SK-N-SH treated with all-trans-retinoic acid at 6 μM for 48 hours (cell line): ENCODE data around the gene FKBP4.

Experiments
- ATAC-seq: fragments of 200-7000 bp; cut with Tn5 transposase; 3 replicates; pipeline ENCODE4 v1.9.1; 2020; ENCODE audit warnings: mild to moderate bottlenecking, moderate library complexity
- ARNTL ChIP-seq: fragments of 450-650 bp; formaldehyde crosslinking; IDR thresholded peaks from 2 replicates; pipeline ENCODE4 v1.5.0; 2020; ENCODE audit warnings: low read depth, mild to moderate bottlenecking, moderate library complexity, borderline replicate concordance
- BACH2 ChIP-seq: fragments of 250-450 bp; sonication (Bioruptor Pico); IDR thresholded peaks from 2 replicates; pipeline ENCODE4 v1.9.0; 2021; ENCODE audit warnings: mild to moderate bottlenecking, borderline replicate concordance
- CREB5 ChIP-seq: fragments of 250-450 bp; sonication (Bioruptor Pico); IDR thresholded peaks from 2 replicates; pipeline ENCODE4 v1.5.1; 2020; ENCODE audit warnings: low read depth, mild to moderate bottlenecking, moderate library complexity
- CSDC2 ChIP-seq: fragments of 250-450 bp; sonication (Bioruptor Pico); IDR thresholded peaks from 2 replicates; pipeline ENCODE4 v1.5.0; 2020; ENCODE audit warnings: mild to moderate bottlenecking, moderate library complexity
- ESRRG ChIP-seq: fragments of 250-450 bp; sonication (Bioruptor Pico); IDR thresholded peaks from 2 replicates; pipeline ENCODE4 v1.6.1; 2021; ENCODE audit warnings: mild to moderate bottlenecking
- GLIS3 ChIP-seq: fragments of 250-450 bp; sonication (Bioruptor Pico); IDR thresholded peaks from 2 replicates; pipeline ENCODE4 v1.5.0; 2020; ENCODE audit warnings: mild to moderate bottlenecking, moderate library complexity
- ISL1 ChIP-seq: fragments of 250-450 bp; sonication (Bioruptor Pico); IDR thresholded peaks from 2 replicates; pipeline ENCODE4 v2.1.2; 2022; ENCODE audit warnings: mild to moderate bottlenecking, moderate library complexity
- PATZ1 ChIP-seq: fragments of 250-450 bp; sonication (Bioruptor Pico); IDR thresholded peaks from 2 replicates; pipeline ENCODE4 v1.8.0; 2020; ENCODE audit warnings: mild to moderate bottlenecking, moderate library complexity, borderline replicate concordance
- RARB ChIP-seq: fragments of 250-450 bp; sonication (Bioruptor Pico); IDR thresholded peaks from 2 replicates; pipeline ENCODE4 v1.8.0; 2021; ENCODE audit warnings: mild to moderate bottlenecking, moderate library complexity
- SNAI2 ChIP-seq: fragments of 250-450 bp; sonication (Bioruptor Pico); IDR thresholded peaks from 2 replicates; pipeline ENCODE4 v1.5.0; 2020; ENCODE audit warnings: mild to moderate bottlenecking, moderate library complexity
- TCF4 ChIP-seq: fragments of 250-450 bp; sonication (Bioruptor Pico); IDR thresholded peaks from 2 replicates; pipeline ENCODE4 v1.8.0; 2021; ENCODE audit warnings: mild to moderate bottlenecking, moderate library complexity, borderline replicate concordance
- TOX ChIP-seq: fragments of 250-450 bp; sonication (Bioruptor Pico); IDR thresholded peaks from 2 replicates; pipeline ENCODE4 v1.8.0; 2021; ENCODE audit warnings: mild to moderate bottlenecking, moderate library complexity, borderline replicate concordance
- ZC3H10 ChIP-seq: fragments of 250-450 bp; sonication (Bioruptor Pico); IDR thresholded peaks from 2 replicates; pipeline ENCODE4 v1.5.1; 2021; ENCODE audit warnings: mild to moderate bottlenecking, moderate library complexity
- ZFP3 ChIP-seq: fragments of 250-450 bp; sonication (Bioruptor Pico); IDR thresholded peaks from 2 replicates; pipeline ENCODE4 v1.5.0; 2020; ENCODE audit warnings: mild to moderate bottlenecking, moderate library complexity
- ZNF565 ChIP-seq: fragments of 450-650 bp; formaldehyde crosslinking; conservative IDR thresholded peaks from 2 replicates; pipeline ENCODE4 v1.5.0; 2020; ENCODE audit warnings: low read depth, mild to moderate bottlenecking, moderate library complexity
- ZNF70 ChIP-seq: fragments of 450-650 bp; formaldehyde crosslinking; IDR thresholded peaks from 2 replicates; pipeline ENCODE4 v1.5.0; 2020; ENCODE audit warnings: mild to moderate bottlenecking, moderate library complexity
- TF ChIP-seq, protein P1 (sequence below): fragments of 250-450 bp; sonication (Bioruptor Pico); IDR thresholded peaks from 2 replicates; pipeline ENCODE4 v1.8.0; 2021; ENCODE audit warnings: low read depth, mild to moderate bottlenecking, moderate library complexity, borderline replicate concordance
- TF ChIP-seq, protein P2 (sequence below): fragments of 250-450 bp; sonication (Bioruptor Pico); IDR thresholded peaks from 2 replicates; pipeline ENCODE4 v1.5.0; 2020; ENCODE audit warnings: mild to moderate bottlenecking, moderate library complexity
- TF ChIP-seq, protein P3 (sequence below): fragments of 250-450 bp; sonication (Bioruptor Pico); IDR thresholded peaks from 2 replicates; pipeline ENCODE4 v1.5.1; 2021; ENCODE audit warnings: mild to moderate bottlenecking, moderate library complexity

Gene FKBP4

GRCh38 chr12:2759733-2760132 is 35.0 kb upstream of the FKBP4 start:
- ATAC-seq = no peak
- TF ChIP-seq, protein P1, sequence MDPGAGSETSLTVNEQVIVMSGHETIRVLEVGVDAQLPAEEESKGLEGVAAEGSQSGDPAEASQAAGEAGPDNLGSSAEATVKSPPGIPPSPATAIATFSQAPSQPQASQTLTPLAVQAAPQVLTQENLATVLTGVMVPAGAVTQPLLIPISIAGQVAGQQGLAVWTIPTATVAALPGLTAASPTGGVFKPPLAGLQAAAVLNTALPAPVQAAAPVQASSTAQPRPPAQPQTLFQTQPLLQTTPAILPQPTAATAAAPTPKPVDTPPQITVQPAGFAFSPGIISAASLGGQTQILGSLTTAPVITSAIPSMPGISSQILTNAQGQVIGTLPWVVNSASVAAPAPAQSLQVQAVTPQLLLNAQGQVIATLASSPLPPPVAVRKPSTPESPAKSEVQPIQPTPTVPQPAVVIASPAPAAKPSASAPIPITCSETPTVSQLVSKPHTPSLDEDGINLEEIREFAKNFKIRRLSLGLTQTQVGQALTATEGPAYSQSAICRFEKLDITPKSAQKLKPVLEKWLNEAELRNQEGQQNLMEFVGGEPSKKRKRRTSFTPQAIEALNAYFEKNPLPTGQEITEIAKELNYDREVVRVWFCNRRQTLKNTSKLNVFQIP = no peak
- TF ChIP-seq, protein P2, sequence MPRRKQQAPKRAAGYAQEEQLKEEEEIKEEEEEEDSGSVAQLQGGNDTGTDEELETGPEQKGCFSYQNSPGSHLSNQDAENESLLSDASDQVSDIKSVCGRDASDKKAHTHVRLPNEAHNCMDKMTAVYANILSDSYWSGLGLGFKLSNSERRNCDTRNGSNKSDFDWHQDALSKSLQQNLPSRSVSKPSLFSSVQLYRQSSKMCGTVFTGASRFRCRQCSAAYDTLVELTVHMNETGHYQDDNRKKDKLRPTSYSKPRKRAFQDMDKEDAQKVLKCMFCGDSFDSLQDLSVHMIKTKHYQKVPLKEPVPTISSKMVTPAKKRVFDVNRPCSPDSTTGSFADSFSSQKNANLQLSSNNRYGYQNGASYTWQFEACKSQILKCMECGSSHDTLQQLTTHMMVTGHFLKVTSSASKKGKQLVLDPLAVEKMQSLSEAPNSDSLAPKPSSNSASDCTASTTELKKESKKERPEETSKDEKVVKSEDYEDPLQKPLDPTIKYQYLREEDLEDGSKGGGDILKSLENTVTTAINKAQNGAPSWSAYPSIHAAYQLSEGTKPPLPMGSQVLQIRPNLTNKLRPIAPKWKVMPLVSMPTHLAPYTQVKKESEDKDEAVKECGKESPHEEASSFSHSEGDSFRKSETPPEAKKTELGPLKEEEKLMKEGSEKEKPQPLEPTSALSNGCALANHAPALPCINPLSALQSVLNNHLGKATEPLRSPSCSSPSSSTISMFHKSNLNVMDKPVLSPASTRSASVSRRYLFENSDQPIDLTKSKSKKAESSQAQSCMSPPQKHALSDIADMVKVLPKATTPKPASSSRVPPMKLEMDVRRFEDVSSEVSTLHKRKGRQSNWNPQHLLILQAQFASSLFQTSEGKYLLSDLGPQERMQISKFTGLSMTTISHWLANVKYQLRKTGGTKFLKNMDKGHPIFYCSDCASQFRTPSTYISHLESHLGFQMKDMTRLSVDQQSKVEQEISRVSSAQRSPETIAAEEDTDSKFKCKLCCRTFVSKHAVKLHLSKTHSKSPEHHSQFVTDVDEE (CRISPR knock-in tag) = no peak
- TF ChIP-seq, protein P3, sequence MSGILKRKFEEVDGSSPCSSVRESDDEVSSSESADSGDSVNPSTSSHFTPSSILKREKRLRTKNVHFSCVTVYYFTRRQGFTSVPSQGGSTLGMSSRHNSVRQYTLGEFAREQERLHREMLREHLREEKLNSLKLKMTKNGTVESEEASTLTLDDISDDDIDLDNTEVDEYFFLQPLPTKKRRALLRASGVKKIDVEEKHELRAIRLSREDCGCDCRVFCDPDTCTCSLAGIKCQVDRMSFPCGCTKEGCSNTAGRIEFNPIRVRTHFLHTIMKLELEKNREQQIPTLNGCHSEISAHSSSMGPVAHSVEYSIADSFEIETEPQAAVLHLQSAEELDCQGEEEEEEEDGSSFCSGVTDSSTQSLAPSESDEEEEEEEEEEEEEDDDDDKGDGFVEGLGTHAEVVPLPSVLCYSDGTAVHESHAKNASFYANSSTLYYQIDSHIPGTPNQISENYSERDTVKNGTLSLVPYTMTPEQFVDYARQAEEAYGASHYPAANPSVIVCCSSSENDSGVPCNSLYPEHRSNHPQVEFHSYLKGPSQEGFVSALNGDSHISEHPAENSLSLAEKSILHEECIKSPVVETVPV (CRISPR knock-in tag) = no peak
- TF ChIP-seq TCF4 = no peak
- TF ChIP-seq TOX (CRISPR knock-in tag) = no peak
- no peak for TF ChIP-seq ZNF565

- ATAC-seq = no peak
- no peak for TF ChIP-seq ISL1
- TF ChIP-seq, protein P2 (CRISPR knock-in tag) = no peak
- TF ChIP-seq GLIS3 (CRISPR knock-in tag) = no peak
- no peak for TF ChIP-seq ZC3H10 (CRISPR knock-in tag)
- TF ChIP-seq SNAI2 (CRISPR knock-in tag) = no peak
- TF ChIP-seq ESRRG = no peak
- no peak for TF ChIP-seq BACH2 (CRISPR knock-in tag)
- TF ChIP-seq ZNF565 = no peak
- TF ChIP-seq CSDC2 (CRISPR knock-in tag) = no peak
- no peak for TF ChIP-seq RARB (CRISPR knock-in tag)
- TF ChIP-seq, protein P3 (CRISPR knock-in tag) = no peak
- TF ChIP-seq PATZ1 = no peak
- TF ChIP-seq TCF4 = no peak
Measured at GRCh38 chr12:2764398-2764797, 30.4 kb upstream of the FKBP4 start.

- ATAC-seq = no peak
- TF ChIP-seq SNAI2 (CRISPR knock-in tag) = no peak
- no peak for TF ChIP-seq ZNF70 (CRISPR knock-in tag)
- TF ChIP-seq, protein P2 (CRISPR knock-in tag) = no peak
- TF ChIP-seq, protein P1 = no peak
- no peak for TF ChIP-seq CSDC2 (CRISPR knock-in tag)
- TF ChIP-seq ZC3H10 (CRISPR knock-in tag) = no peak
- TF ChIP-seq TOX (CRISPR knock-in tag) = no peak
- TF ChIP-seq ZFP3 = no peak
- TF ChIP-seq CREB5 (CRISPR knock-in tag) = no peak
- TF ChIP-seq GLIS3 (CRISPR knock-in tag) = no peak
- no peak for TF ChIP-seq RARB (CRISPR knock-in tag)
- TF ChIP-seq ARNTL (CRISPR knock-in tag) = no peak
Measured at GRCh38 chr12:2765052-2765451, 29.7 kb upstream of the FKBP4 start.
